ENCODE measurements around the gene SDC3. TPM values are rescaled to one million over a fixed set of nuclear protein-coding genes. Genes with fewer than 3 reads are reported as not detected.
A peak's percentile ranks its signal among the peaks of the same experiment; 100 is the strongest.

Gene SDC3
- total RNA-seq, 6 experiments from 2014 or later: 13.8 to 45.7 (median 16.2) TPM

DNA sequence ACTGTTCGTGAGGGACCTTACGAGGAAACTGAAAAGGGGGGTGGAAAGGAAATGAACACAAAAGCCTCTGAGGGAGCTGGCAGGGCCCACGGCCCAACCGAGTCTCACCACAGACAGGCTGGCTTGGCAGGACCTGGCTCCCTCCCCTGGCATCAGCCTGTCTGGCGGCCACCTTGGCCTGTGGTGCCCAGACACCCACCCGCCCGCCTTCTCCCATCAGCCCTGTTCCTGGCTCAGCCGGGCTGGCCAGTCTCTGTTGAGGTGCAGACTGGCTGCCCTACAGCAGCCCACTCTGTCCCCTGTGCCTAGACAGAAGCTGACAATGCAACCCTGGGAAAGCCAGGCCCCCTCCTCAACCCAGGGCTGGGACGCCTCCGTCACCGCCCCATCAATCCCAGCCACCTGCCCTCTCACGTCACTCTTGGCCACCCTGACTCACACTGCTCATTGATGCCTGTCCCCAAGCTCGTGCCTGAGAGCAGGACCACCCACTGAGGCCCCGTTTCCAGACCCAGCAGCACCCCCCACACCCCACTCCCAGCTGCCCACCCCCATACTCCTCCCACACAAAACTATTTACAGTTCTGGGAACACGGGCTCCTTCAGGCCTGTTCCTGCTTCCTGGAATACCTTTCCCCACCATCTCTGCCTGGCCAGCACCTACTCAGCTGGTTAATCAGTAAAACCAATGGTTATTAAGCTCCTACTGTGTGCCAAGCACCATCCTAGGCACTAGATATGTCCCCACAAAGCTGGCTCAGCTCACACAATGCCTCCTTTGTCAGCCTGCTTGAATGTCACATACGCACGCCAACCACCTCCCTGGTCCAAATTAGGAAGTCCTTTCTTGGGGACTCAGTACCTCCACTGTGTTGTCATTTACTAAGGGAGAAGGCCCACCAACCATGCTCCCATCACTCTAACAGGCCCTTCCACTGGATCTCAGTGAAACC is 22.7 kb downstream of the SDC3 start:
- H3K27me3 ChIP-seq: no peaks in the 10 kb centered on the region
- DNase-seq (no peak), ATAC-seq (peak in 1 of 4 donors; percentile 17)
- H3K36me3 ChIP-seq: no peaks in the 10 kb centered on the region
- no peak overlapping the region for H3K4me3 ChIP-seq
- no peak overlapping the region for H3K27ac ChIP-seq
- H3K9me3 ChIP-seq: no peaks in the 10 kb centered on the region
- intact Hi-C loops (cut with DNase I): loop anchor here in 1 of 2 donors (10.0 kb wide), 1 partner anchor 1291 kb away; no protein-coding TSS in a partner anchor
- WGBS (ENCODE audit: insufficient coverage, low coverage, low lambda C conversion rate, missing lambda C conversion rate): 64% methylated on average over 10 of the region's 17 CpGs
- H3K4me1 ChIP-seq: no peaks in the 10 kb centered on the region
- no peak for TF ChIP-seq POLR2A (IDR thresholded peaks at IDR 0.05)
- TF ChIP-seq, protein P1, sequence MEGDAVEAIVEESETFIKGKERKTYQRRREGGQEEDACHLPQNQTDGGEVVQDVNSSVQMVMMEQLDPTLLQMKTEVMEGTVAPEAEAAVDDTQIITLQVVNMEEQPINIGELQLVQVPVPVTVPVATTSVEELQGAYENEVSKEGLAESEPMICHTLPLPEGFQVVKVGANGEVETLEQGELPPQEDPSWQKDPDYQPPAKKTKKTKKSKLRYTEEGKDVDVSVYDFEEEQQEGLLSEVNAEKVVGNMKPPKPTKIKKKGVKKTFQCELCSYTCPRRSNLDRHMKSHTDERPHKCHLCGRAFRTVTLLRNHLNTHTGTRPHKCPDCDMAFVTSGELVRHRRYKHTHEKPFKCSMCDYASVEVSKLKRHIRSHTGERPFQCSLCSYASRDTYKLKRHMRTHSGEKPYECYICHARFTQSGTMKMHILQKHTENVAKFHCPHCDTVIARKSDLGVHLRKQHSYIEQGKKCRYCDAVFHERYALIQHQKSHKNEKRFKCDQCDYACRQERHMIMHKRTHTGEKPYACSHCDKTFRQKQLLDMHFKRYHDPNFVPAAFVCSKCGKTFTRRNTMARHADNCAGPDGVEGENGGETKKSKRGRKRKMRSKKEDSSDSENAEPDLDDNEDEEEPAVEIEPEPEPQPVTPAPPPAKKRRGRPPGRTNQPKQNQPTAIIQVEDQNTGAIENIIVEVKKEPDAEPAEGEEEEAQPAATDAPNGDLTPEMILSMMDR (IDR thresholded peaks at IDR 0.05): no peak

GRCh38 chr1:30884723-30885122 is 23.8 kb downstream of the SDC3 start:
- DNase-seq: no peak
- Histone ChIP-seq H3K4me3 (no peak overlapping the region), H3K36me3 (no peaks in the 10 kb centered on the region), H3K27ac (no peak overlapping the region), H3K4me1 (no peaks in the 10 kb centered on the region), H3K27me3 (no peaks in the 10 kb centered on the region), H3K9me3 (no peaks in the 10 kb centered on the region)
- TF ChIP-seq, protein P1 (IDR thresholded peaks at IDR 0.05): no peak
- TF ChIP-seq POLR2A (IDR thresholded peaks at IDR 0.05): no peak
- ATAC-seq: no peak
- WGBS (ENCODE audit: insufficient coverage, low coverage, low lambda C conversion rate, missing lambda C conversion rate): 97% methylated on average over 5 of the region's 5 CpGs
- intact Hi-C loops (cut with DNase I): loop anchor here in 1 of 2 donors (10.0 kb wide), 1 partner anchor 1290 kb away; no protein-coding TSS in a partner anchor

DNA sequence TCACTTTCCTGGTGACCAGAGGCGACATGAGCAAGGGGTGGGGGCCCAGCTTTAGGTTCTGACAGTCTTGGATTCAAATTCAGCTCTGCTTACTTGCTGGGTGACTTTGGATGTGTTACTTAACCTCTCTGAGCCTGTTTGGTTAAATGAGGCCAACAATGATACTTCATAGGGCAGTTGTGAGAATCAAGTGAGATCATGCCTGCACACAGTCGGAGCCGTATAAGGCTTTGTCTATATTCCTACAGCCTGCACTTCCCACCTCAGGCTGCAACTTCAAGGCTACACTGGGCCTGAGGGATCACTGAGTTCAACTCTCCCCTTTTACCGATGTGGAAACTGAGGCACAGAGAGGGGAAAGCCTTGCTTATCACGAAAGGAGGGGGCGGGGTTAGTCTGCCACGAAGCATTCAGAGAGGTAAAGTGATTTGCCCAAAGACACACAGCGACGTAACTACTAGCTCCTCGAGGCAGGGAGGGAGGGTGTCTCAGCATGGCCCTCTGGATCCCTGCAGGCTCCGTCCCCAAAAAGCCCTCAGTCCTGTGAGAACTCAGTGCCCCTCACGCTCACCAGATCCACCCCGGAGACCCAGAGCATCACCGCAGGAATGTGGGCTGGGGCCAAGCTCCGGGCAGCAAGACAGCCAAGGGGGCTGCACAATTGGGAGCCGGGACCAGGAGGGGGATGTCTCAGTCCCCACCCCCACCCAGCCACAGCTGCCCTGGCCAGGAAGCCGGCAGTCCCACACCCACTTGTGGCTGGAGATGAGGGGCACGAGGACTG is 25.0 kb downstream of the SDC3 start:
- H3K27me3 ChIP-seq: no peaks in the 10 kb centered on the region
- no peaks in the 10 kb centered on the region for H3K36me3 ChIP-seq
- TF ChIP-seq, protein P1 (IDR thresholded peaks at IDR 0.05): no peak
- TF ChIP-seq POLR2A (IDR thresholded peaks at IDR 0.05): no peak
- no peak overlapping the region for H3K4me3 ChIP-seq
- ATAC-seq: no peak
- 64% methylated on average over 4 of the region's 18 CpGs for WGBS (ENCODE audit: insufficient coverage, low coverage, low lambda C conversion rate, missing lambda C conversion rate)
- H3K27ac ChIP-seq: no peak overlapping the region
- H3K4me1 ChIP-seq: no peaks in the 10 kb centered on the region
- DNase-seq: no peak
- intact Hi-C loops (cut with DNase I): loop anchor here in 1 of 2 donors (10.0 kb wide), 1 partner anchor 1289 kb away; no protein-coding TSS in a partner anchor
- no peaks in the 10 kb centered on the region for H3K9me3 ChIP-seq

GRCh38 chr1:30882678-30883388 is 25.7 kb downstream of the SDC3 start:
- Histone ChIP-seq H3K27ac (no peak overlapping the region), H3K4me3 (no peak overlapping the region), H3K4me1 (no peaks in the 10 kb centered on the region), H3K27me3 (no peaks in the 10 kb centered on the region), H3K36me3 (no peaks in the 10 kb centered on the region), H3K9me3 (no peaks in the 10 kb centered on the region)
- DNase-seq (no peak), ATAC-seq (no peak)
- 74% methylated on average over 11 of the region's 14 CpGs for WGBS (ENCODE audit: insufficient coverage, low coverage, low lambda C conversion rate, missing lambda C conversion rate)
- TF ChIP-seq, protein P1 (IDR thresholded peaks at IDR 0.05): no peak
- TF ChIP-seq POLR2A (IDR thresholded peaks at IDR 0.05): no peak
- intact Hi-C loops (cut with DNase I): loop anchor here in 1 of 2 donors (10.0 kb wide), 1 partner anchor 1288 kb away; no protein-coding TSS in a partner anchor

Measured in right lobe of liver (tissue), 6 donors.